ENCODE data around the gene ZBTB24.

GRCh38 chr6:109475625-109476024 lies 7.4 kb downstream of the ZBTB24 start:
- TF ChIP-seq CTCF (IDR thresholded peaks at IDR 0.05) (no peak), REST (IDR thresholded peaks at IDR 0.05; ENCODE audit: insufficient read depth in 1 of 2, low read depth in 2 of 2, low read length in 1 of 2) (no peak), POLR2AphosphoS5 (IDR thresholded peaks at IDR 0.05; ENCODE audit: low read depth, low read length) (no peak), TCF7L2 (IDR thresholded peaks at IDR 0.05; ENCODE audit: low read depth, low read length) (no peak), SIN3A (IDR thresholded peaks at IDR 0.05; ENCODE audit: borderline replicate concordance, insufficient read depth, low read depth, low read length) (no peak)

Data from Panc1 (cell line).